Activated CD4-positive, alpha-beta T cell treated with anti-CD3 and anti-CD28 coated beads, Interleukin-2, Interleukin-6, amounts not matched to agents 100 ng/mL and 50 ng/mL, durations not matched to agents 16 hours and 8 hours (primary cell): ENCODE results near the gene LSR.

Source experiments
- DNase-seq: peaks from one replicate; pipeline ENCODE4 v3.0.0-alpha.2; 2020

LSR gene

GRCh38 chr19:35248310-35249145, at the start of gene LSR:
Gene LSR, plus strand, starts transcription at chr19:35249002. Its CDS starts 21 bp downstream, at chr19:35249023.
- DNase-seq, result peak; percentile 19

DNA sequence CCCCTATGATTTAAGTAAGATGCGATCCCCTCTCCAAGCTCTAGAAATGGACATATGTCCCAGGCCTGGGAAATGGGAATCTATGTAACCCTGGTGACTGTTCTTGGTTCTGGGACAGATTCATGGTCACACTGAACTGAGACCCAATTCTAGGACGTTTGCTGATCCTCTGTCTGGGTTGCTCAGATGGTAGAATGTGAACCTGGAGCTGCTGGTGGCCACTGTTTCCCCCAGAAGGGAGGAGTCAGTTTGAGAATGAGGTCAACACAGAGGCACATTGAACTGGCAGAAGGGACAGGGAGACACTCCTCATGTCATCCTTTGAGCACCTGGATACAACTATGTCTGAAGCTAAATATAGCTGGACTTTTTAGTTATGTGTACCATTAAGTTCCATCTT, 49.3 kb upstream of the LSR start:
- no peak for DNase-seq

GRCh38 chr19:35202722-35203688, 45.8 kb upstream of the LSR start:
- DNase-seq, result no peak

DNA sequence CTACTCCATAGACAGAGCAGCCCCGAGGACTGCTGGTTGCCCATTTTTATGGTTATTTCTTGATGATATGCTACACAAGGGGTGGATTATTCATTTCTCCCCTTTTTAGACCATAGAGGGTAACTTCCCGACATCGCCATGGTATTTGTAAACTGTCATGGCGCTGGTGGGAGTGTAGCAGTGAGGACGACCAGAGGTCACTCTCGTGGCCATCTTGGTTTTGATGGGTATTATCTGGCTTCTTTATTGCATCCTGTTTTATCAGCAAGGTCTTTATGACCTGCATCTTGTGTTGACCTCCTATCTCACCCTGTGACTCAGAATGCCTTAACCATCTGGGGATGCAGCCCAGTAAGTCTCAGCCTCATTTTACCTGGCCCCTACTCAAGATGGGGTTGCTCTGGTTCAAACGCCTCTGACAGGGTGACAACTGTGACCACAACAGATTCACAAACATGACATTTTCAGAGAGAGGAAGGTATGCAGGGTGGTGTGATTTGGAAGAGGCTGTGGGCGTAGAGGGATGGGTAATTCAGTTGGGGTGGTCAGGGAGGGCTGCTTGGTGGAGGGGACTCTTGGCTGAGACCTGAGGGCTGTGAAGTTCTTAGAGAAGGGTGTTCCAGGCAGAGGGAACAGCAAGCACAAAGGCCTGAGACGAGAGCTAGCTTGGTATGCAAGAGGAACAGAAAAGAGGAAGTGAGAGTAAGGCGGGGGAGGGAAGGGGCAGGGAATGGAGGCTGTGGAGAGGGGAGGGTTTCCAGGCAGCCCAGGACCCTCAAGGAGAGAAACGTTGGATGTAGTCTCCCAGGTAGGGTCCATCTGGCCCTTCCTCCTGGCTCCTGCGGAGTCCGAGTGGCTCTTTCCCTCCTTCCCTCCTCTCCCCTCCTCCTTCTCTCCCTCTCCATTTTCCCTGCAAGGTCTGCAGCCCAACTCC, 43.7 kb upstream of the LSR start:
- DNase-seq, result peak; percentile 23

DNA sequence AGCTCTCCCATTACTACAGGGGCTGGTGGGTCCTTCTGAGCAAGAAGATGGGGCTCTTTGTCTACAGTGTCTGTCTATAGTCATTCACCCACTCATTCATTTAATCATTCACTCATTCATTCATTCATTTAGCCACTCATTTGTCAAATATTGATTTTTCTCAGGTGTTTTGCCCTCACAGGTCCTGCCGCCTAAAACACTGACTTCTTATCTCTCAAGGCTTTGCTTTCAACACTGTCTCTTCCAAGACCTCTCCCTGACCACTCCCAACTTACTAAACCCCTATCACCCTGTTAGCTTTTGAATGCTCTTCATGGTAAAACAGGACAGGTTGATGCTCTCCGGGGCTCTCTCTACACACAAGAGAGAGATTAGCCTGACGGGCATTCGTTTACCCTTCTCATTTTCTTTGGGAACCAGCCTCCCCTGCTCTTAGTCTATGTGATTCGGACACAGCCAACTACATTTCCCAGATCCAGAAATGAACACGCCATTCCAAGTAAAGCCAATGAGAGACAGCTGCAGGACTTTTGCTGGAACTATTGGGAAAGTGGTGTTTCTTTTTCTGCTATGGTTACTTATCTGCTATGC, 43.0 kb upstream of the LSR start:
- DNase-seq, result no peak

- DNase-seq, result peak; percentile 73
Measured at GRCh38 chr19:35206379-35206778, 42.4 kb upstream of the LSR start.

GRCh38 chr19:35206855-35207254, 41.9 kb upstream of the LSR start:
- DNase-seq, result no peak

GRCh38 chr19:35207391-35207871, 41.4 kb upstream of the LSR start:
- DNase-seq, result no peak

GRCh38 chr19:35208121-35208520, 40.7 kb upstream of the LSR start:
- DNase-seq, result peak; percentile 31

DNA sequence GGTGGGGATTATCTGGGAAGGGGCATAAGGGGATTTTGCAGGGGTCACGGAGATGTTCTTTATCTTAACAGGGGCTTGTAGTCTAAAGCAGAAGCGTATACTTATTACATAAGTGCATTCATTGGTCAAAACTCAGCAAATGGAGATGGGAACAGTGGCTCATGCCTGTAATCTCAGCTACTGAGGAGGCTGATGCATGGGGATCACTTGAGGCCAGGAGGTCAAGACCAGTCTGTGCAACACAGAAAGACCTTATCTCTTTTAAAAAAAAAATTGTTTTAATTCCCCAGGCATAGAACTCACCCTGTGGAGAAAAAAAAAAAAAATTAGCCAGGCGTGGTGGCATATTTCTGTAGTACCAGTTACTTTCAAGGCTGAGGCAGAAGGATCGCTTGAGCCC, 39.2 kb upstream of the LSR start:
- no peak for DNase-seq

DNA sequence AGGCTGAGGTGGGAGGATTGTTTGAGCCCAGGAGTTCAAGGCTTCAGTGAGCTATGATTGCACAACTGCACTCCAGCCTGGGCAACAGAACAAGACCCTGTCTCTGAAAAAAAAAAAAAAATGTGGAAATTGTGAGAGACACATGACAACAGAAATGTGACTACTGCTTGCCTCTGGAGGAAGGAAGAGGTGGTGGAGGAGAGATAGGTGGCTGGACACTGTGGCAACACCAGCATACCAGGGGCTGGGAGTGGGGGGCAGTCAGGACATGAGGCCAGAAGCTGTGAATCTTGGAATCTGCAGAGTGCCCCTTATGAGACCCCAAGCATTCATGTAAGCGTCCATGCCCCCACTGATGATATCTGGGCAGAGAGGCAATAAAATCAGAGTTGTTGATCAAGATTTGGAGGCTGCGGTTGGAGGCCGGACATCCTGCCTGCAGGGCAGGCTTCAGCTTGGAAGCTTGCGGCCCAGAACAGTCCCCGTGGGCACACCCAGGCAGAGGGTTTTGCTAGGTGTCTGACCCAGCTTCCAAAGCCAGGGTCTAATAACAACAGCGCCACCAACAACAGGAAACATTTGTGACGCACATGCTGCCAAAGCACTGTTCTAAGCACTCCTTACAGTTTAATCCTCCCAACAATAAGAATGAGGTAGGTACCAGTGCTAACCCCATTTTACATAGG, 37.1 kb upstream of the LSR start:
- DNase-seq, result peak; percentile 79

GRCh38 chr19:35212241-35212640, 36.6 kb upstream of the LSR start:
- DNase-seq, result no peak

DNA sequence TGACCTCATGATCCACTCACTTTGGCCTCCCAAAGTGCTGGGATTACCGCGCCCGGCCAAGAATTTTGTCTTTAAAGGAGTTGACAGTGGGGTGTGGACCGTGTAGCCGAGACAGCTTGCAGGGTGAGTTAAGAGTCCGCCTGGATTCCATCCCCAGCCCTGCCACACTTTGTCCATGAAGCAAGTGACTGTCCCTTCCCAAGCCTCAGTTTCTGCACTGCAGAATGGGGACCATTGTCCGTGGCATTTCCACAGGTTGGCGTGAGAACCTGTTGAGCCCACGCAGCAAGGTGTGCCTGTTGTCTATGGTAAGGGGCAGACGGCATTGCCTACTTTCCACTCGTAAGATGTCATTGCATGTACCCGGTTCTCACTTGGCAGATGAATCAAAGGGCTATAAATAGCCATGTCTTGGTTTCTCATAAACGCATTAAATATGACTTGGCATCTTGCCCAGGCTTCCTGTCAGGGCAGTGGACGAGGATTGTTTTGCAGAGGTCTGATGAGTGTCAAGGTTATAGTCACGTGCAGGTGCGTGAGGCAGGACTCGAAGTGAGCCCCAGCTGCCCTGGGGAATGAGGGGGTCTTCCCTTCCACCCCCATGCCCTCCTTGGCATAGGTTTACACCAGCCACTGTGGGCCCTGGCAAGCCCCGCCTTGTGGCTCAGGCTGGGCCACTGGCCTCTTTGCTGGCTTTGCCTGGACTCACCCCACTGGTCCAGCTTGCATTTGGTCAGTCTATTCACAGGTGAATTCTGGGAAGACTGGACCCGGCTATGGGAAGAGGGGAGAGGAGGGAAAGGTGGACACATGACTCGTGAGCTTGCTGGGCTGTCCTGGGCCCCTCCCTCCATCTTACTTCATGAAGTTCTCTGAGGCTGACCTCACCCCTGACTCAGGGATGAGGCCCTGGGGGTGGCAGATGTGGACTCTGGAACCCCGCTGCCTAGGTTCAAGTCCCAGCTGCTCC, 34.9 kb upstream of the LSR start:
- peak; percentile 88 for DNase-seq

DNA sequence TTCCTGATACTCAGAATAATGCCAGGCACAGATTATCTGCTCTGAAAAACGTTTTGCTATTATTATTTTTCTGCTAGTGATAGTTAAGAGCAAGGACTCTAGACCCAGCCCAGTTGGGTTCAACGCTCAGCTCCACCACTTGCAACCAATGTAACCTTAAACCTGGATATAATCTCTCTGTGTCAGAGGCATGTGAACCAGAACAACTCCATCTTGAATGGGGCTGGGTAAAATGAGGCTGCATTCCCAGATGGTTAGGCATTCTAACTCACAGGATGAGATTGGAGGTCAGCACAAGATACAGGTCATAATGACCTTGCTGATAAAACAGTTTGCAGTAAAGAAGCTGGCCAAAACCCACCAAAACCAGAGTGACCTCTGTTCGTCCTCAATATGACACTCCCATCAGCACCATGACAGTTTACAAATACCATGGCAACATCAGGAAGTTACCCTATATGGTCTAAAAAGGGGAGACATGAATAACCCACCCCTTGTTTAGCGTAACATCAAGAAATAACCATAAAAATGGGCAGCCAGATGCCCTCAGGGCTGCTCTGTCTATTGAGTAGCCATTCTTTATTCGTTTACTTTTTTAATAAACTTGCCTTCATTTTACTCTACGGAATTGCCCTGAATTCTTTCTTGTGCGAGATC, 33.9 kb upstream of the LSR start:
- no peak for DNase-seq

DNA sequence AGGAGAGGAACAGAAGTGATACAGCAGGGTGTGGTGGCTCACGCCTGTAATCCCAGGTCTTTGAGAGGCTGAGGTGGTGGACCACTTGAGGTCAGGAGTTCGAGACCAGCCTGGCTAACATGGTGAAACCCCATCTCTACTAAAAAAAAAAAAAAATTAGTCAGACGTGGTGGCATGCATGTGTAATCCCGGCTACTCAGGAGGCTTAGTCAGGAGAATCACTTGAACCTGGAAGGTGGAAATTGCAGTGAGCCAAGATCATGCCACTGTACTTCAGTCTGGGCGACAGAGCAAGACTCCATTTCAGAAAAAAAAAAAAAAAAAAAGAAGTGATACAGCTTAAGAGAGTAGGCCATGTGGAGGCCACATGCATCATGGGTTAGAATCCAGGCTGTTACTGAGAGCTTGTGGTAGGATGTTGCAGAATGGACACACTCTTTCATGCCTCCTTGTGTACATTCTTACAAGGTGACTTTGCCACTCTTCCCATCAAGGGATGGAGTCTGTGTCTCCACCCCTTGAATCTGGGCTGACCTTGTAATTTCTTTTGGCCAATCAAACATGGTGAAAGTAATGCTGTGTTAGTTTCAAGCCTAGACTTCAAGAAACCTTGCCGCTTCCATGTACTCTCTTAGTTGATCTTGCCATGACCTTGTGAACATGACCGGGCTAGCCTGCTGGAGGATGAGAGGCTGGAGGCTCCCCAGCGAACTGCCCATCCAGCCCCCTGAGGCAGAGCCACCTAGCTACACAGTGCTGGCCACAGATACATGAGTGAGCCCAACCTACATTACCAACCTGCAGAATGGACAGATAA, 32.6 kb upstream of the LSR start:
- no peak for DNase-seq

DNA sequence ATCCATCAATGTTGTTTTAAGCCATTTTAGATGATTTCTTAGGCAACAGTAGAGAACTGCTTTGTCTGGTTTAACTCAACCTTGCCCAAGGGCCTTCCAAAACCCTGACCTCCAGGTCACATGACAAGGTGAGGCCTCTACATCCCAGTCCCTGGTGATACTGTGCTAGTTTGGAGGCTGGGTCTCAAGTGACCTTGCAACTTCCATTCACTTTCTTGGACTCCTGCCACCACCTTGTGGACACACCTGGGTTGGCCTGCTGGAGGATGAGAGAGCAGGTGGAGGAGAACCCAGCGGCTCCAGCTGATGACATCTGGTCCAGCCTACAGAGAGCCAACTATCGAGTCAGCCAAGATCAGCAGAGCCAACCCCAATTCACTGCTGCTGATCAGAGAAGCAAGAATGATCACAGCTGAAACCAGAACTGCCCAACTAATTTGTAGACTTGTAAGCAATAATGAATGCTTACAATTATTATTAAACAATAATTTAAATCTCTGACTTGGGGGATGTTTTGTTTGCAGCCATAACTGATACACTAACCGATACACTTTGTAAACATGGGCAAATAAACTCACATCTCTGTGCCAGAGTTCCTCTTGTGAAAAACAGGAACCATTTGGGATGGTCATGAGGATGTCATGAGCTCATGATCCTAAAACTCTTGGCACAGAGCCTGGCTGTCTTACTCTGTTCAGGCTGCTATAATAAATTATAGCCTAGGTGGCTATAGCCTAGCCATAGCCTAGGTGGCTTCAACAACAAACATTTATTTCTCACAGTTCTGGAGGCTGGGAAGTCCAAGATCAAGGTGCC, 31.8 kb upstream of the LSR start:
- peak; percentile 44 for DNase-seq

DNA sequence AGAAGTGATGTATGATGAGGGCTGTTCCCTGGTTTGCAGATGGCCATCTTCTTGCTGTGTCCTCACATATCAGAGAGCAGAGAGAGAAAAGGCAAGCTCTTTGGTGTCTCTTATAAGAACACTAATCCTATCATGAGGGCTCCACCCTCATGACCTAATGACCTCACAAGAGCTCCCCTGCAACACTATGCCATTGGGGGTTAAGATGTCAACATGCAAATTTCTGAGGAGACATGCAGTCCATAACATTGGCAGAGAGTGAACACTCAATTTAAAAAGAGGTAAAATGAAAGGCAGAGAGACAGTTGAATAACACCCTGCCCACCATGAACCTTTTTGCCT, 31.2 kb upstream of the LSR start:
- no peak for DNase-seq

GRCh38 chr19:35219008-35219407, 29.8 kb upstream of the LSR start:
- DNase-seq, result no peak
